Suppressor macrophage treated with lipopolysaccharide for 4 hours (primary cell): ENCODE measurements around the gene COLQ.
A peak's percentile ranks its signal among the peaks of the same experiment; 100 is the strongest.

Source experiments
- DNase-seq: peaks from one replicate; pipeline ENCODE4 v3.0.0-alpha.2; 2020

The COLQ gene

GRCh38 chr3:15519096-15519495 is 2.4 kb downstream of the COLQ start:
- no peak for DNase-seq

GRCh38 chr3:15514663-15515340 is 6.7 kb downstream of the COLQ start:
- no peak for DNase-seq

GRCh38 chr3:15513810-15514662 is 7.5 kb downstream of the COLQ start:
- no peak for DNase-seq

GRCh38 chr3:15513116-15513515 is 8.4 kb downstream of the COLQ start:
- DNase-seq: no peak

- DNase-seq: no peak
Measured at GRCh38 chr3:15512166-15512565, 9.3 kb downstream of the COLQ start.

DNA sequence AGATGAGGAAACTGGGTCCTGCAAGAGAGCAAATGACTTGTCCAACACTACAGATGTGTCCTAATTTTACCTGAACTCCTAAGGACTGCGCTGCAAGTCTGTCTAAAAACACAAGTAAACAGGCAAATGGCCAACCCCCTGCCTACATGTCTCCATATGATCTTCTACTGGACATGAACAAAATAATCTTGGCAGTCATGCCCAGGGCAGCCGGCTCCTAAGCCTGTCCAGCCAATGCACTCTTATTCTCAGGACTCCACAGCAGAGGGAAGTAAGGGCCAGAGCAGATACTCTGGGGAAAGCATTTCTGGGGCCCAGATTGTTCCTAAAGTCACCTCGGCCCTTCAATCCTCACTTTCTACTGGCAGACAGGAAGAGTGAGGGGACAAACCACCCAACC is 10.3 kb downstream of the COLQ start:
- no peak for DNase-seq

- no peak for DNase-seq
Measured at GRCh38 chr3:15510493-15510892, 11.0 kb downstream of the COLQ start.

DNA sequence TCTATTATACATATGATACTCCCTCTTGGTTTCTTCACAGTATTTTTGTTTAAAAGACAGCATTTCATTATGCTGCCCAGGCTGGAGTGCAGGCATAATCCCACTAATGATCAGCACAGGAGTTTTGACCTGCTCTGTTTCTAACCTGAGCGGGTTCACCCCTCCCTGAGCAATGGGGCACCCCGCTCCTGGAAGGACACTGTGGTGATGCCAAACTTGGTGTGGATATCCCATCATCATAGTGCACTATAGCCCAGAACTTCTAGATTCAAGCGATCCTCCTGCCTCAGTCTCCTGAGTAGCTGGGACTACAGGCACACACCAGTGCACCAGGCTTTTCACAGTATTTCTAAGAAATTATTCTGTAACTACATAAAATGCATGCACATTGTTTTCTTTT is 14.9 kb downstream of the COLQ start:
- DNase-seq: no peak

- no peak for DNase-seq
Measured at GRCh38 chr3:15505479-15506165, 15.9 kb downstream of the COLQ start.

DNA sequence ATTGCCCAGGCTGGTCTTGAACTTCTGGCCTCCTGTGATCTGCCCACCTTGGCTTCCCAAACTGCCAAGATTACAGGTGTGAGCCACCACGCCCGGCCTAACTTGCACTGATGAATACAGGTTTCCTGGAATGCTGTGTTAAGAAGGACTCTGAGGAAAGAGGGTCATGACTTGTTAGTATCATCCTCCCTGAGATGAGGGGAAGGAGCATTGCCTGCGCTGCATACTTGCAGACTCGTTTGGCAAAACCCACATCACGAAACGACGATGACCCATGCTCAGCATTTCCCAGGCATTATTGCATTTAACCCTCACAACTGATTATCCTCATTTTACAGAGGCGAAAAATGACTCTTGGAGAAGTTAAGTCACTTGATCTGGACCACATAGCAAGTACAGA is 18.9 kb downstream of the COLQ start:
- no peak for DNase-seq

DNA sequence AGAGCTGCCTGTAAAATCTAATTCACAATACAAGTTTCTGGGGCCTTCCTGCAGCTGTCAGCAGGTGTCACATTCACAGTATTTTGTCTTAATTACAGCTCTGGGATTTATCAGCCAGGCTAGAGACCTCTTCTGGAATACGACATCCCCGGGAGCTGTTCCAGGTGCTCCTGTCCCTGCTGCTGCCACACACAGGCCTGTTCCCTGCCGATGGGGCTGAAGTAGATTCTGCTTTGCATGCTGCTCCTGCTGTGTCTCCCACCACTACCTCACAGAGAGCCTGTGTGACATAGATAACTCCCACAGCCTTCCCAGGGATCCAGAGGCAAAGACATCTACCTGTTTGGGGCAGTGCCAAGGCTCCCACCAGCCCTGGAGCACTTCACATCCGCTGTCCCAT is 20.4 kb downstream of the COLQ start:
- DNase-seq: no peak

DNA sequence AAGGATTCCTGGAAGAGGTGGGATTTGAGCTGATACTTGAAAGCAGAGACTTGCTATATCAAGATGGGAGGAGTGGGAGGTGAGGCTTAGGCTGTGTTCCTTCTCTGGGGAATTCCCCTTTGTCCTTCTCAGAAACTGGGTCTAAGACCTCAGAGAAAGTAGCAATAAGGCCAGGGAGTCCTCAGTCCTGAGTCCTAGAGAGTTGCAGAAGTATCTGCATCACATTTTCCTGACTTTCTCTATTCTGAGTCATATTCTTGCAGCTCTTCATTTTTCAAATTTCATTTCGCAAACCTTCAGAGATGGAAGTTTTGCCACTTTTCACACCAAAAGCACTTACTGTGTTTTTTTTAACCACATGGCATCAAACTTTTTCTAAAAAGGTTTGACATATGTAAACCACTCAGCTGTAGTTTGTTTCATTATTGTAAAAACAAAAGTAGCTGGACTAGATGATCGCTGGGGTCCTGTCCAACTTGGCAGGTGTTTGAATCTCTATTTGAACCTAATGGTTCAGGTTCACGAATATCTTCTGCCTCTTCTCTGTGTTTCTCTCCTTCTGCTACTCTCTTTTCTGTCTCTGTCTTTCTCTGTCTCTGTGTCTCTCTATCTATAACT is 21.3 kb downstream of the COLQ start:
- DNase-seq: peak; percentile 93

GRCh38 chr3:15499536-15499935 is 22.0 kb downstream of the COLQ start:
- DNase-seq: peak; percentile 88

DNA sequence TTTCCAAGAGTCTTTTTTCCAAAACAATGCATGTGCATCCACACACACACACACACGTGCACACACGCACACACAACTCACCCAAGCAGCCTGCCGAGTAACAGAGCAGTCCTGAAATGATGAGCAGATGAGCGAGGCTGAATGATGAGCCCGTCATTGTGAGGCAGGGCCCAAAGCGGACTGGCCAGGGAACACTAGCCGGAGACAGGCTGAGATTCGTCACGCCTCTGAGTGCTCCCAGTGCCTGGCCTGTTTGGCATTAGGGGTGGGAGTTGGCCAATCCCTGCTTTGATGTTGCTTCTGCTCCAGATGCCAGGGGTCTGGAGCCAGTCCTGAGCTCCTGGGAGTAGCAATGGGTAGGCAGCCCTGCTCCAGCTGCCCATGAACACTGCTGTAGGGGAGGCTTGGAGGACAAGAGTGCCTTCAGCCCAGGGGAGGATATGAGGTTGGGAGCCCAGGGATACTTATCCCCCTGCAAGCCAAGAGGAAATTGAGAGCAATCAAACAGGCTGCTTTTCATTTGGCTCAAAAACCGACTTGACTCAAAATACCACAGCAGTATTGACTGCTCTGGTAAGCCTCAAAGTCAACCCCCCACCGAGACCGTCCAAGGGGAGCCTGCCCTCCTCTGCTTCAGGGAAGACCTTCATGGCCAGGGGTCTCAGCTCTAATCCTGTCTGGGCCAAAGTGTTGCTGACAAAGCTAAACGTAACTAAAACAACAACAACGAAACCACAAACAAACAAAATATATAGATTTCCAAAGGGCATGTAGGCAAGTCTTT is 22.9 kb downstream of the COLQ start:
- DNase-seq: no peak

DNA sequence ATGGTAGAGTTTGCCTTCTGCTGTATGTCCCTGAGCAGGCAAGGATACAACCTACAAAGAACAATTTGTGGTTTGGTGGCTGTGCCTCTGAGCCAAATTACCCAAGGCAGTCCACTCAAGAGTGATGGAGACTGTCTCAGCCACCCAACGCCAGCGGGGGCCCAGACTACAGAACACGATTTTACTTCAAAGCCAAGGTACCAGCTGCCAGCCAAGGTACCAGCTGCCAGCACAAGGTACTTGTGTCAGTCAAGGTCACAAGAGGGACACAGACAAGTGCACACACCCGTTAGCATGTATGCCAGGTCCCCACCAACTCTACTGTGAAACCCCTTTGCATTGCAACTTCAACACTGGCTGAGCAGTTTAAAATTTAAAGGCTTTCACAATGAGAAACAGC is 23.5 kb downstream of the COLQ start:
- no peak for DNase-seq

GRCh38 chr3:15496341-15496664 is 25.2 kb downstream of the COLQ start:
- no peak for DNase-seq

- no peak for DNase-seq
Measured at GRCh38 chr3:15495461-15496340, 25.8 kb downstream of the COLQ start.

DNA sequence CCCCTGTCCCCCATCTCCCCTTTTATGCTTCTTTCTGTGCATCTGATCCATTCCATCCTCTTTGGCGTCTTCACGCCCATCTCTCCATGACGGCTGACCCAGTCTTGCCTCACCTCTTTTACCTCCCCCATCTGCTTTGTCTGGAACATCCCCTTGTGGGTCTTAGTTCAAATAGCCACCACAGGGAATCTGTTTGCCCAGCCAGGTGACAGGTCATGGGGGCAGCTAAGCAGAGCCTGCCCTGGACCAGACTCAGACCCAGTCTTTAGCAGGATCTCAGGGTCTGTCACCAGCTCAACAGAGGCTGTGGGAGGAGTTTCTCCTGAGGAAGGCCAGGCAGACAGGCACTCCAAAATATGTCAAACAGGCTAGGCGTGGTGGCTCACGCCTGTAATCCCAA is 28.1 kb downstream of the COLQ start:
- DNase-seq: no peak

GRCh38 chr3:15492847-15493360 is 28.6 kb downstream of the COLQ start:
- DNase-seq: no peak

- DNase-seq: no peak
Measured at GRCh38 chr3:15491143-15491542, 30.4 kb downstream of the COLQ start.

DNA sequence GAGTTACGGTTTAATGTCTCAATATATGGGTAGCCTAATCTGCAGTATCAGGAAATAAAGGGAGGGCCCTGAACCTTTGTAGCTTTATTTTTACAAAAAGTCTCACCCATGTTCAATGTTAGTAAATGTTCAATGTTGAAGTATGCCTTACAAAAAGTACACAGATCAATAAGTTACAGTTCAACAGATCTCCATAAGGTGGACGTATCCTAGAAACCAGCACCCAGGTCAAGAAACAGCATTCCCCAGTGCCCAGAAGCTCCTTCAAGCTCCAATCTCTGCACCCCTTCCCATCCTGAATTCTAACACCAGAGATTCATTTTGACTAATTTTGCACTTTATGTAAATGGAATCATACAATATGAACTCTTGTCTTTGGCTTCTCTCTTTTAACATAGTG is 31.3 kb downstream of the COLQ start:
- DNase-seq: no peak

DNA sequence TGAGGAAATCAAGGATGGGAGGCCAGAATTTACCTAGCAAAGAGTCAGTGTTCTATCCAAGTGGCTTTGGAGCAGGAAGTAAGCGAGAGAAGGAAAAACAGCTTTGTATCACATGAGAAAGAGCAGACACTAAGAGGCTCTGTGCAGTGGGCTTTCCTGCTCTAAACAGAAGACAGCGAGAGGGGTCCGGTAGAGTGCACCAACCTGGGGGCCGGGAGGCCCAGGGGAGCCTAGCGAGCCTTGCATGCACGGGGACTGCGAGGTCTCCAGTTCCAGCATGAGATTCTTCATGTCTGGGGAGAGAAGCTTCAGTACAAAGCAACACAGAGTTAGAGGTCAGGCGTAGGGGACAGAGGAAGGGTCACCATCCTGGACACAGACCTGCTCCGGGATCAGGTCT is 33.5 kb downstream of the COLQ start:
- no peak for DNase-seq
